ENCODE measurements around the gene TRIM56. TPM values are rescaled to one million over a fixed set of nuclear protein-coding genes. Genes with fewer than 3 reads are reported as not detected.
"Not testable (repeated sequence)": the region's sequence is repeated elsewhere in the genome, so short reads cannot be mapped to it uniquely, and the experiment has no call there.

Gene TRIM56
- total and polyA plus RNA-seq, 2 of the 13 experiments (the other 11 are each of a cell fraction or from before 2014, with no cell fraction given), result 3.2 to 7.1 TPM

DNA sequence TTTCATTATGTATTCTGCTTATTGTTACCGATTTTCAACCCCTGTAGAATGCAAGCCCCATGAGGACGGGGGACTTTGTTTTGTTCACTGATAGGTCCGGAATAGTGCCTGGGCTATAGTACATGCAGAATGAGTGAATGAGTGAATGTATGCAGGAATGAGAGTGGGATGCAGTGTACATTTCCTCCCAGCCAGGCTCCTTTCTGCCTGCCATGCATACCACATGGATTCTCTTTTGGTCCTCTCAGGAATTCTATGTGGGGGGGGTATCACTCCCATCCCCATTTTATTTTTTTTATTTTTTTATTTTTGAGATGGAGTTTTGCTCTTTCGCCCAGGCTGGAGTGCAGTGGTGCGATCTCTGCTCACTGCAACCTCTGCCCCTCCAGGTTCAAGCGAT is 16.7 kb downstream of the TRIM56 start:
- Histone ChIP-seq H3K79me2 (ENCODE audit: insufficient read depth, low read length) (no peaks in the 10 kb centered on the region), H3K27me3 (ENCODE audit: control insufficient read depth in 1 of 2, insufficient read depth in 2 of 2, low read length in 2 of 2) (no peaks in the 10 kb centered on the region), H4K20me1 (ENCODE audit: insufficient read depth, low read length) (no peaks in the 10 kb centered on the region), H3K4me1 (ENCODE audit: insufficient read depth, low read length) (peaks cover 86% of the 10 kb centered on the region), H3K9ac (ENCODE audit: insufficient read depth, low read depth, low read length) (no peak overlapping the region), H3K36me3 (replicated peaks in 1 of 2; ENCODE audit: control insufficient read depth in 1 of 2, insufficient read depth in 2 of 2, low read length in 2 of 2) (no peaks in the 10 kb centered on the region), H2AFZ (ENCODE audit: low read length) (no peak overlapping the region), H3K4me3 (replicated peaks in 1 of 3; ENCODE audit: insufficient read depth in 1 of 3, low read depth in 2 of 3, low read length in 3 of 3) (no peak overlapping the region), H3K9me3 (ENCODE audit: low read length) (no peaks in the 10 kb centered on the region), H3K4me2 (ENCODE audit: low read depth, low read length) (no peak overlapping the region), H3K27ac (ENCODE audit: extremely low read length, insufficient read depth, low read length) (peak overlapping the region; percentile 87)
- BruUV-seq (replicated peaks), result no TSS peak
- no peak for DNase-seq (ENCODE audit: low spot score)
- ATAC-seq, result no peak
- CTCF ChIA-PET (ENCODE audit: low intra/inter-chr PET ratio, low total read pairs), result no interaction called here
- intact Hi-C loops (cut with micrococcal nuclease; ENCODE audit: unreplicated experiment) (no loop called here), in situ Hi-C loops (cut with HindIII; ENCODE audit: extremely low pct_ligation_motif_present, low pct_unique_long_range_greater_than_20kb) (no loop called here)
- POLR2A ChIA-PET, result interaction anchor here (1.8 to 6.3 kb wide), 4 partner anchors 15 to 24 kb away, joined by 5 to 56 read pairs (median 47); partner anchors contain the start of gene SERPINE1
- no peak for TF ChIP-seq ZFY (CRISPR knock-in tag; IDR thresholded peaks at IDR 0.05)
- no peak for FAIRE-seq
- WGBS (ENCODE audit: low lambda C conversion rate), result 90% methylated on average over 6 of the region's 6 CpGs

DNA sequence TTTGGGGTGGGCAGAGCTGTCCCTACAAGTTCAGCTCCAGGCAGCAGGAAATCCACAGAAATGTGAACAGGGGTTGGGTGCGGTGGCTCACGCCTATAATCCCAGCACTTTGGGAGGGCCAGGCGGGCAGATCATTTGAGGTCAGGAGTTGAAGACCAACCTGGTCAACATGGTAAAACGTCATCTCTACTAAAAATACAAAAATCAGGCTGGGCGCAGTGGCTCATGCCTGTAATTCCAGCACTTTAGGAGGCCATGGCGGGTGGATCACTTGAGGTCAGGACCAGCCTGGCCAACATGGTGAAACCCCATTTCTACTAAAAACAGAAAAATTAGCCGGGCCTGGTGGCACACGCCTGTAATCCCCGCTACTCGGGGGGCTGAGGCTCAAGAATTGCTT is 18.4 kb downstream of the TRIM56 start:
- H3K27me3 ChIP-seq (ENCODE audit: control insufficient read depth in 1 of 2, insufficient read depth in 2 of 2, low read length in 2 of 2); CTCF ChIA-PET (ENCODE audit: low intra/inter-chr PET ratio, low total read pairs); intact Hi-C loops (cut with micrococcal nuclease; ENCODE audit: unreplicated experiment); H3K9me3 ChIP-seq (ENCODE audit: low read length); BruUV-seq (replicated peaks); H4K20me1 ChIP-seq (ENCODE audit: insufficient read depth, low read length); in situ Hi-C loops (cut with HindIII; ENCODE audit: extremely low pct_ligation_motif_present, low pct_unique_long_range_greater_than_20kb); H2AFZ ChIP-seq (ENCODE audit: low read length); H3K79me2 ChIP-seq (ENCODE audit: insufficient read depth, low read length); H3K36me3 ChIP-seq (replicated peaks in 1 of 2; ENCODE audit: control insufficient read depth in 1 of 2, insufficient read depth in 2 of 2, low read length in 2 of 2); FAIRE-seq: not testable (repeated sequence)
- WGBS (ENCODE audit: low lambda C conversion rate), result 22% methylated on average over 10 of the region's 10 CpGs
- Histone ChIP-seq H3K27ac (ENCODE audit: extremely low read length, insufficient read depth, low read length) (peak overlapping the region; percentile 87), H3K4me3 (replicated peaks in 1 of 3; ENCODE audit: insufficient read depth in 1 of 3, low read depth in 2 of 3, low read length in 3 of 3) (peak overlapping the region in 1 of 3 experiments; percentile 39; a peak in 2 of 6 replicates), H3K9ac (ENCODE audit: insufficient read depth, low read depth, low read length) (peak overlapping the region; percentile 57), H3K4me2 (ENCODE audit: low read depth, low read length) (peak overlapping the region; percentile 71), H3K4me1 (ENCODE audit: insufficient read depth, low read length) (peaks cover 95% of the 10 kb centered on the region)
- POLR2A ChIA-PET, result interaction anchor here (1.0 to 6.3 kb wide), 5 partner anchors 14 to 214 kb away, joined by 3 to 56 read pairs (median 5); partner anchors contain the start of genes SERPINE1 and UFSP1
- ATAC-seq (peak; percentile 16; the same call in 2 of the 3 replicates), DNase-seq (ENCODE audit: low spot score) (peak; percentile 31)
- 0 out of 2 replicates have a peak, but pooled peaks have one; percentile 1 for TF ChIP-seq ZNF33B (CRISPR knock-in tag; IDR thresholded peaks at IDR 0.05)
- 0 out of 2 replicates have a peak, but pooled peaks have one; percentile 8 for TF ChIP-seq KDM2A (CRISPR knock-in tag; IDR thresholded peaks at IDR 0.05; ENCODE audit: borderline replicate concordance, low read depth)
- 0 out of 2 replicates have a peak, but pooled peaks have one; percentile 1 for TF ChIP-seq WIZ (CRISPR knock-in tag; IDR thresholded peaks at IDR 0.05)
- TF ChIP-seq, protein P1, sequence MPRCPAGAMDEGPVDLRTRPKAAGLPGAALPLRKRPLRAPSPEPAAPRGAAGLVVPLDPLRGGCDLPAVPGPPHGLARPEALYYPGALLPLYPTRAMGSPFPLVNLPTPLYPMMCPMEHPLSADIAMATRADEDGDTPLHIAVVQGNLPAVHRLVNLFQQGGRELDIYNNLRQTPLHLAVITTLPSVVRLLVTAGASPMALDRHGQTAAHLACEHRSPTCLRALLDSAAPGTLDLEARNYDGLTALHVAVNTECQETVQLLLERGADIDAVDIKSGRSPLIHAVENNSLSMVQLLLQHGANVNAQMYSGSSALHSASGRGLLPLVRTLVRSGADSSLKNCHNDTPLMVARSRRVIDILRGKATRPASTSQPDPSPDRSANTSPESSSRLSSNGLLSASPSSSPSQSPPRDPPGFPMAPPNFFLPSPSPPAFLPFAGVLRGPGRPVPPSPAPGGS (CRISPR knock-in tag; IDR thresholded peaks at IDR 0.05), result 0 out of 2 replicates have a peak, but pooled peaks have one; percentile 8
- TF ChIP-seq EED (CRISPR knock-in tag; IDR thresholded peaks at IDR 0.05), result 0 out of 2 replicates have a peak, but pooled peaks have one; percentile 30
- TF ChIP-seq, protein P2, sequence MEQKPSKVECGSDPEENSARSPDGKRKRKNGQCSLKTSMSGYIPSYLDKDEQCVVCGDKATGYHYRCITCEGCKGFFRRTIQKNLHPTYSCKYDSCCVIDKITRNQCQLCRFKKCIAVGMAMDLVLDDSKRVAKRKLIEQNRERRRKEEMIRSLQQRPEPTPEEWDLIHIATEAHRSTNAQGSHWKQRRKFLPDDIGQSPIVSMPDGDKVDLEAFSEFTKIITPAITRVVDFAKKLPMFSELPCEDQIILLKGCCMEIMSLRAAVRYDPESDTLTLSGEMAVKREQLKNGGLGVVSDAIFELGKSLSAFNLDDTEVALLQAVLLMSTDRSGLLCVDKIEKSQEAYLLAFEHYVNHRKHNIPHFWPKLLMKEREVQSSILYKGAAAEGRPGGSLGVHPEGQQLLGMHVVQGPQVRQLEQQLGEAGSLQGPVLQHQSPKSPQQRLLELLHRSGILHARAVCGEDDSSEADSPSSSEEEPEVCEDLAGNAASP (CRISPR knock-in tag; IDR thresholded peaks at IDR 0.05; ENCODE audit: borderline replicate concordance), result 0 out of 2 replicates have a peak, but pooled peaks have one; percentile 5
- TF ChIP-seq ZFP82 (CRISPR knock-in tag; IDR thresholded peaks at IDR 0.05; ENCODE audit: borderline replicate concordance), result 0 out of 2 replicates have a peak, but pooled peaks have one; percentile 1
- peak; percentile 23 for TF ChIP-seq ZNF781 (CRISPR knock-in tag; IDR thresholded peaks at IDR 0.05; ENCODE audit: borderline replicate concordance, not compliant biosample characterization)
- 0 out of 2 replicates have a peak, but pooled peaks have one; percentile 63 for TF ChIP-seq ZNF337 (CRISPR knock-in tag; IDR thresholded peaks at IDR 0.05; ENCODE audit: borderline replicate concordance, low read depth)
